HCT116 (cell line): Measurements from ENCODE around the gene ZBTB7C. TPM values are rescaled to one million over a fixed set of nuclear protein-coding genes. Genes with fewer than 3 reads are reported as not detected.

ENCODE experiments used
- ATAC-seq: fragments of 200-7000 bp; cut with Tn5 transposase; 2 replicates; pipeline ENCODE4 v1.9.1; 2020; ENCODE audit warnings: mild to moderate bottlenecking, moderate library complexity
- BruUV-seq: library from RNA; stranded (reverse); fragments of 400-500 nt; replicated peaks from 2 replicates; lab custom pipeline; 2021; lab: Mats Ljungman, UMichigan
- CTCF ChIA-PET: fragments of 300-600 bp; sonication (Branson Sonifier 250); formaldehyde crosslinking; loops from one replicate; lab custom pipeline; 2021; ENCODE audit warnings: antibody characterized with exemption; lab: Charles Lee
- POLR2A ChIA-PET: fragments of 300-600, 350-600 bp; sonication (Branson Sonifier 250); formaldehyde crosslinking; loops from one replicate; lab custom pipeline; 2021; ENCODE audit warnings: antibody characterized with exemption; lab: Charles Lee
- RAD21 ChIA-PET, 2 experiments: fragments of 300-600 bp; sonication (Branson Sonifier 250); formaldehyde crosslinking; loops; one replicate each; lab custom pipeline; 2023; ENCODE audit warnings: low total read pairs in 2 of 2; ENCODE audit not compliant: uncharacterized antibody in 2 of 2, unreplicated experiment in 2 of 2, low non-redundant PET in 1 of 2; lab: Charles Lee
- DNase-seq: peaks from one replicate; pipeline ENCODE4 v3.0.0-alpha.2; 2010; ENCODE audit warnings: low read depth, low spot score
- H2AFZ ChIP-seq: fragments of 200-600 bp; shearing (Covaris generic), sonication (generic); 2 replicates; pipeline ENCODE4 v1.6.1; 2017; ENCODE audit warnings: low read depth, mixed run types, mixed read lengths, antibody characterized with exemption, low read length; ENCODE audit not compliant: poor library complexity, severe bottlenecking
- H3K27ac ChIP-seq: 2 replicates; pipeline ENCODE4 v1.5.1; 2012; ENCODE audit warnings: low read depth, low read length
- H3K27me3 ChIP-seq: fragments of 200-600 bp; sonication (generic); 2 replicates; pipeline ENCODE4 v1.6.1; 2016; ENCODE audit warnings: mixed run types, low read length, mixed read lengths; ENCODE audit not compliant: insufficient read depth
- H3K36me3 ChIP-seq, 2 experiments: fragments of 200-500 bp in 1 of 2; fragments of 200-600 bp in 1 of 2; sonication (Bioruptor generic) in 1 of 2; sonication (generic) in 1 of 2; 2 replicates each; pipeline versions ENCODE4 v1.5.1 to v1.6.1; 2014 to 2016; ENCODE audit warnings: low read length in 2 of 2, inconsistent platforms in 1 of 2, mixed read lengths in 1 of 2, mixed run types in 1 of 2; ENCODE audit not compliant: insufficient read depth in 2 of 2, control insufficient read depth in 1 of 2
- H3K4me1 ChIP-seq, 2 experiments: fragments of 200-600 bp in 1 of 2; sonication (generic) in 1 of 2; 2 replicates each; pipeline versions ENCODE4 v1.5.1 to v1.6.1; 2012 to 2017; ENCODE audit warnings: low read length in 2 of 2, inconsistent platforms in 1 of 2, mild to moderate bottlenecking in 1 of 2, mixed read lengths in 1 of 2, mixed run types in 1 of 2, moderate library complexity in 1 of 2; ENCODE audit not compliant: insufficient read depth in 2 of 2, control insufficient read depth in 1 of 2
- H3K4me2 ChIP-seq: fragments of 200-600 bp; sonication (generic); 2 replicates; pipeline ENCODE4 v1.6.1; 2017; ENCODE audit warnings: mixed run types, low read length, mixed read lengths
- H3K4me3 ChIP-seq, 2 experiments: fragments of 200-600 bp in 1 of 2; sonication (generic) in 1 of 2; replicated peaks in 1 of 2; 2 replicates each; pipeline ENCODE4 v1.5.1; 2011 to 2016; ENCODE audit warnings: low read length in 2 of 2, control low read depth in 1 of 2, low read depth in 1 of 2, mild to moderate bottlenecking in 1 of 2, mixed read lengths in 1 of 2, mixed run types in 1 of 2
- H3K79me2 ChIP-seq: fragments of 200-600 bp; sonication (generic); 2 replicates; pipeline ENCODE4 v1.6.1; 2017; ENCODE audit warnings: mild to moderate bottlenecking, mixed run types, low read length, moderate library complexity, mixed read lengths; ENCODE audit not compliant: insufficient read depth
- H3K9ac ChIP-seq: fragments of 200-600 bp; sonication (generic); 2 replicates; pipeline ENCODE4 v1.6.1; 2016; ENCODE audit warnings: low read length, mixed read lengths
- H3K9me2 ChIP-seq: fragments of 200-600 bp; sonication (generic), shearing (Covaris generic); 2 replicates; pipeline ENCODE4 v1.6.1; 2017; ENCODE audit warnings: mixed run types, mild to moderate bottlenecking, moderate library complexity; ENCODE audit not compliant: insufficient read depth
- H3K9me3 ChIP-seq, 2 experiments: fragments of 200-500 bp in 1 of 2; fragments of 200-600 bp in 1 of 2; sonication (Bioruptor generic) in 1 of 2; sonication (generic) in 1 of 2; 2 replicates each; pipeline ENCODE4 v1.6.1; 2014 to 2017; ENCODE audit warnings: low read length in 2 of 2, mixed read lengths in 2 of 2, inconsistent platforms in 1 of 2, low read depth in 1 of 2, mild to moderate bottlenecking in 1 of 2, mixed run types in 1 of 2, moderate library complexity in 1 of 2; ENCODE audit not compliant: control insufficient read depth in 1 of 2, insufficient read depth in 1 of 2
- H4K20me1 ChIP-seq: fragments of 200-600 bp; sonication (generic), shearing (Covaris generic); 2 replicates; pipeline ENCODE4 v1.6.1; 2017; ENCODE audit warnings: mixed run types, mild to moderate bottlenecking, moderate library complexity; ENCODE audit not compliant: insufficient read depth
- FOSL1 ChIP-seq: IDR thresholded peaks from 2 replicates; pipeline ENCODE4 v1.6.1; 2012; ENCODE audit warnings: low read depth
- POLR2AphosphoS5 ChIP-seq: IDR thresholded peaks from 2 replicates; pipeline ENCODE4 v1.6.1; 2011; ENCODE audit warnings: mild to moderate bottlenecking, low read depth, low read length, moderate library complexity
- RAD21 ChIP-seq: IDR thresholded peaks from 2 replicates; pipeline ENCODE4 v1.6.1; 2012; ENCODE audit warnings: low read depth, mild to moderate bottlenecking
- intact Hi-C: fragments of 100-400 bp; cut with micrococcal nuclease; formaldehyde crosslinking; loops from 2 replicates; pipeline ENCODE4 v1.10.0; 2022
- total RNA-seq: library from RNA; stranded (reverse); gene quantifications from one replicate; pipeline ENCODE4 v1.2.1, GENCODE V29; 2021; ENCODE audit not compliant: unreplicated experiment
- TF ChIP-seq, protein P1 (sequence below): IDR thresholded peaks from 2 replicates; pipeline ENCODE4 v1.6.1; 2012
- TF ChIP-seq, protein P2 (sequence below): IDR thresholded peaks from 2 replicates; pipeline ENCODE4 v1.6.1; 2011; ENCODE audit warnings: mild to moderate bottlenecking, low read length, moderate library complexity; ENCODE audit not compliant: insufficient replicate concordance; ENCODE audit errors: extremely low read depth
- TF ChIP-seq, protein P3 (sequence below): IDR thresholded peaks from 2 replicates; pipeline ENCODE4 v1.6.1; 2012; ENCODE audit warnings: low read depth

Gene ZBTB7C
- total RNA-seq, 1 experiment from 2014 or later = 0.37 TPM

DNA sequence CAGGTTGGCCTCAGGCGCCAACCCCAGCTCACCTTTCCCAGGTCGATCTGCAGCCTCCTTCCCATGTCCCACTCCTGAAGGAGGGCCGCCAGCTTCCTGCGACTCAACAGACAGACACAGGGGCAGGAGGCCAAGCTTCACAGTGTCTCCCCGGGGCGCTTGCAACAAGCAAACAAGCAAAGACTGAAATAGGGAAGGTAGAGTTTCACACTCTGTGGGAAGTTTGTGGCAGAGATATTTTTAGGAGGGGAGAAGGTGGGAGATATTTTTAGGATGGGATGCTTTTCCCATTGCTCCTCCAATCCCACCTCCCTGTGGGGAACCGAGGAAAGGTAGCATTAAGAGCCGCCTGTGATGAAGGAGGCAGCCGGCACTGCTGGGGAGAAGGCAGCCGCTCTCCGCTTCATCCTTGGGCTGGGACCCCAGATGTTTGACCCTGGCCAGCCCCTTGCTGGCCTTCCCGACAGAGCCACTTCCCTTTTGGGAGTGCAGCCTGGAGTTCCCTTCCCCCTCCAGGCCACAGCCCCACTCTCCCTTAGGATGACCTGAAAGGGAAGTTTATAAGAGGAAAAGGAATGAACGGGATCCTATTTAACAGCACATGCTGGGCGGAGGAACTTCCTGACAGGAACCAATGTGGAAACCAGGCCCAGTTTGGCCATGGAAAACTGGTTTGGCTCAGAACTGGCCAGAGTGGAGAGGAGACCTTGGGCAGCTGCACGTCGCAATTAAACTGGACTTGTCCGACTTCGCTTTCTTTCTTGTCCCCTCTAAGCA, 336.6 kb downstream of the ZBTB7C start:
- H3K9ac ChIP-seq = no peak overlapping the region
- CTCF ChIA-PET = no interaction called here
- H3K36me3 ChIP-seq = no peaks in the 10 kb centered on the region
- DNase-seq = no peak
- H3K79me2 ChIP-seq = no peaks in the 10 kb centered on the region
- no TSS peak for BruUV-seq
- no peaks in the 10 kb centered on the region for H3K9me3 ChIP-seq
- H3K27me3 ChIP-seq = 0 out of 2 replicates have a peak, but pooled peaks cover 3% of the 10 kb centered on the region
- H3K4me1 ChIP-seq = no peaks in the 10 kb centered on the region
- no peak overlapping the region for H2AFZ ChIP-seq
- POLR2A ChIA-PET = no interaction called here
- no peak overlapping the region for H3K27ac ChIP-seq
- no peak for ATAC-seq
- H3K9me2 ChIP-seq = no peaks in the 10 kb centered on the region
- TF ChIP-seq RAD21 = no peak
- H3K4me2 ChIP-seq = no peak overlapping the region
- H4K20me1 ChIP-seq = no peaks in the 10 kb centered on the region
- intact Hi-C loops = no loop called here
- no peak overlapping the region for H3K4me3 ChIP-seq
- RAD21 ChIA-PET = no interaction called here

DNA sequence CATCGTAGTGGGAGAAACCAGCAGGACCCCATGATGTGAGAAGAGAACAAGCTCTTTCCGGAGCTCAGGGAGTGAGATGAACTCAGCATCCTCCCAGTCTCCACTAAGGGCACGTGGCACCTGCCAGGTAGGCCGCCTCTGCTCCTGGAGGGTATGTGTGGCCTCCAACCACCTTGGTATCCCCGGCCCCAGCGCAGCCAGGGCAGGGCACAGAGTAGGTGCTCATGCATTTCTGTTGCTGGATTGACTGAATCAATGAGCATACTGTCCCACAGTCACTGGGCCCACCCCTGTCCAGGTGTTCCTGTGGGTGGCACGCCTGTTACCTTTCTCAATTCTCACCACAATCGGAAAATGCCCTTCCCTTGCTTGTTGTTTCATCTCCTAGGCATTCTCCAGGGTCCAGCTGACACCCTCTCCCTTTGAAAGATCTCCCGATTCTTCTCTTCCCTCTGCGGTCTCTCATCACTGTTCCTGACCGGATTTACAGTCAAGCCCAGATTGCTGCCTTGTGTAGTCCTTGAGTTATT, 340.2 kb downstream of the ZBTB7C start:
- Histone ChIP-seq H3K4me3 (no peak overlapping the region), H3K27me3 (no peaks in the 10 kb centered on the region), H3K9me3 (no peaks in the 10 kb centered on the region), H2AFZ (no peak overlapping the region), H3K4me2 (no peak overlapping the region), H3K9ac (no peak overlapping the region), H3K79me2 (no peaks in the 10 kb centered on the region), H3K36me3 (no peaks in the 10 kb centered on the region), H3K27ac (no peak overlapping the region), H3K9me2 (no peaks in the 10 kb centered on the region), H3K4me1 (no peaks in the 10 kb centered on the region), H4K20me1 (no peaks in the 10 kb centered on the region)
- no peak for DNase-seq
- no TSS peak for BruUV-seq
- no peak for ATAC-seq
- ChIA-PET POLR2A (no interaction called here), RAD21 (no interaction called here), CTCF (no interaction called here)
- TF ChIP-seq, protein P1, sequence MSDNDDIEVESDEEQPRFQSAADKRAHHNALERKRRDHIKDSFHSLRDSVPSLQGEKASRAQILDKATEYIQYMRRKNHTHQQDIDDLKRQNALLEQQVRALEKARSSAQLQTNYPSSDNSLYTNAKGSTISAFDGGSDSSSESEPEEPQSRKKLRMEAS = no peak
- TF ChIP-seq FOSL1 = no peak
- TF ChIP-seq, protein P2, sequence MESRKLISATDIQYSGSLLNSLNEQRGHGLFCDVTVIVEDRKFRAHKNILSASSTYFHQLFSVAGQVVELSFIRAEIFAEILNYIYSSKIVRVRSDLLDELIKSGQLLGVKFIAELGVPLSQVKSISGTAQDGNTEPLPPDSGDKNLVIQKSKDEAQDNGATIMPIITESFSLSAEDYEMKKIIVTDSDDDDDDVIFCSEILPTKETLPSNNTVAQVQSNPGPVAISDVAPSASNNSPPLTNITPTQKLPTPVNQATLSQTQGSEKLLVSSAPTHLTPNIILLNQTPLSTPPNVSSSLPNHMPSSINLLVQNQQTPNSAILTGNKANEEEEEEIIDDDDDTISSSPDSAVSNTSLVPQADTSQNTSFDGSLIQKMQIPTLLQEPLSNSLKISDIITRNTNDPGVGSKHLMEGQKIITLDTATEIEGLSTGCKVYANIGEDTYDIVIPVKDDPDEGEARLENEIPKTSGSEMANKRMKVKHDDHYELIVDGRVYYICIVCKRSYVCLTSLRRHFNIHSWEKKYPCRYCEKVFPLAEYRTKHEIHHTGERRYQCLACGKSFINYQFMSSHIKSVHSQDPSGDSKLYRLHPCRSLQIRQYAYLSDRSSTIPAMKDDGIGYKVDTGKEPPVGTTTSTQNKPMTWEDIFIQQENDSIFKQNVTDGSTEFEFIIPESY = no peak
- TF ChIP-seq POLR2AphosphoS5 = no peak
- TF ChIP-seq, protein P3, sequence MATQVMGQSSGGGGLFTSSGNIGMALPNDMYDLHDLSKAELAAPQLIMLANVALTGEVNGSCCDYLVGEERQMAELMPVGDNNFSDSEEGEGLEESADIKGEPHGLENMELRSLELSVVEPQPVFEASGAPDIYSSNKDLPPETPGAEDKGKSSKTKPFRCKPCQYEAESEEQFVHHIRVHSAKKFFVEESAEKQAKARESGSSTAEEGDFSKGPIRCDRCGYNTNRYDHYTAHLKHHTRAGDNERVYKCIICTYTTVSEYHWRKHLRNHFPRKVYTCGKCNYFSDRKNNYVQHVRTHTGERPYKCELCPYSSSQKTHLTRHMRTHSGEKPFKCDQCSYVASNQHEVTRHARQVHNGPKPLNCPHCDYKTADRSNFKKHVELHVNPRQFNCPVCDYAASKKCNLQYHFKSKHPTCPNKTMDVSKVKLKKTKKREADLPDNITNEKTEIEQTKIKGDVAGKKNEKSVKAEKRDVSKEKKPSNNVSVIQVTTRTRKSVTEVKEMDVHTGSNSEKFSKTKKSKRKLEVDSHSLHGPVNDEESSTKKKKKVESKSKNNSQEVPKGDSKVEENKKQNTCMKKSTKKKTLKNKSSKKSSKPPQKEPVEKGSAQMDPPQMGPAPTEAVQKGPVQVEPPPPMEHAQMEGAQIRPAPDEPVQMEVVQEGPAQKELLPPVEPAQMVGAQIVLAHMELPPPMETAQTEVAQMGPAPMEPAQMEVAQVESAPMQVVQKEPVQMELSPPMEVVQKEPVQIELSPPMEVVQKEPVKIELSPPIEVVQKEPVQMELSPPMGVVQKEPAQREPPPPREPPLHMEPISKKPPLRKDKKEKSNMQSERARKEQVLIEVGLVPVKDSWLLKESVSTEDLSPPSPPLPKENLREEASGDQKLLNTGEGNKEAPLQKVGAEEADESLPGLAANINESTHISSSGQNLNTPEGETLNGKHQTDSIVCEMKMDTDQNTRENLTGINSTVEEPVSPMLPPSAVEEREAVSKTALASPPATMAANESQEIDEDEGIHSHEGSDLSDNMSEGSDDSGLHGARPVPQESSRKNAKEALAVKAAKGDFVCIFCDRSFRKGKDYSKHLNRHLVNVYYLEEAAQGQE = no peak
- intact Hi-C loops = no loop called here
